IPS-18c (cell line): ENCODE measurements around the gene RDH8.
"Not testable (repeated sequence)": the region's sequence is repeated elsewhere in the genome, so short reads cannot be mapped to it uniquely, and the experiment has no call there.

Source experiments
- H3K4me3 ChIP-seq: 2 replicates; pipeline ENCODE4 v1.7.0; 2013; ENCODE audit warnings: low read depth, mild to moderate bottlenecking, low read length, moderate library complexity; ENCODE audit not compliant: insufficient read depth
- H3K9me3 ChIP-seq: one replicate; pipeline ENCODE4 v1.6.1; 2013; ENCODE audit warnings: mild to moderate bottlenecking, low read length, moderate library complexity; ENCODE audit not compliant: control insufficient read depth, insufficient read depth

RDH8 gene

DNA sequence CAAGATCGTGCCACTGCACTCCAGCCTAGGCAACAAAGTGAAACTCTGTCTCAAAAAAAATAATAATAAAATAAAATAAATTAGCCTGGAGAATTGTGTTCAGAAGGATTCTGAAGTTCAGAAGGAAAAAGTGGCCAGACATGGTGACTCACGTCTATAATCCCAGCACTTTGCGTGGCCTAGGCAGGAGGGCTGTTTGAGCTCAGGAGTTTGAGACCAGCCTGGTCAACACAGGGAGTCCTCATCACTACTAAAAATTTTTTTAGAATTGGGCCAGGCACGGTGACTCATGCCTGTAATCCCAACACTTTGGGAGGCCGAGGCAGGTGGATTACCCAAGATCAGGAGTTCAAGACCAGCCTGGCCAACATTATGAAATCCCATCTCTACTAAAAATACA lies 6.0 kb downstream of the RDH8 start:
- Histone ChIP-seq H3K9me3 (no peaks in the 10 kb centered on the region), H3K4me3 (no peak overlapping the region)

DNA sequence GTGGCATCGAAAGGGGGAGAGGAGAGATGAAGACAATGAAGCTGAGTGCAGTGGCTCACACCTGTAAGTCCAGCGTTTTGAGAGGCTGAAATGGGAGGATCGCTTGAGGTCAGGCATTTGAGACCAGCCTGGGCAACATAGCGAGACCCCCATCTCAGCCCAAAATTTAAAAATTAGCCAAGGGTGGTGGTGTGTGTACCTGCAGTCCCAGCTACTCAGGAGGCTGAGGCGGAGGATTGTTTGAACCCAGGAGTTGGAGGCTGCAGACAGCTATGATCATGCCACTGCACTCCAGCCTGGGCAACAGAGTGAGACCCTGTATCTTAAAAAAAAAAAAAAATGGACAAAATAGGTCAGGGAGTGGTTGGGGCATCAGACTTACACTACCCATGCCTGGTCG lies 7.6 kb downstream of the RDH8 start:
- H3K4me3 ChIP-seq: no peak overlapping the region
- no peaks in the 10 kb centered on the region for H3K9me3 ChIP-seq

DNA sequence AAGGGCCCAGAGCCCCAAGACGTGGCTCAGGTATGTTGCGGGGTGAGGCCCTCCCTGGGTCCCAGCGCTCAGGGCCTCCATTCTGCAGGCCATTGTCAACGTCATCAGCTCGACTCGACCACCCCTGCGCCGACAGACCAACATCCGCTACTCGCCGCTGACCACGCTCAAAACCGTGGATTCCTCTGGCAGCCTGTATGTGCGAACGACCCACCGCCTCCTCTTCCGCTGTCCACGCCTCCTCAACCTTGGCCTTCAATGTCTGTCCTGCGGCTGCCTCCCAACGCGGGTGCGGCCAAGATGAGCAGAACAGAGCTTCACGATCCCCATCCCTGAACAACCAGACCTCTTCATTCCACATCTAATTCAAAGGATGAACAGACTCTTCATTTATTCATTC lies 8.2 kb downstream of the RDH8 start:
- Histone ChIP-seq H3K4me3 (no peak overlapping the region), H3K9me3 (no peaks in the 10 kb centered on the region)

DNA sequence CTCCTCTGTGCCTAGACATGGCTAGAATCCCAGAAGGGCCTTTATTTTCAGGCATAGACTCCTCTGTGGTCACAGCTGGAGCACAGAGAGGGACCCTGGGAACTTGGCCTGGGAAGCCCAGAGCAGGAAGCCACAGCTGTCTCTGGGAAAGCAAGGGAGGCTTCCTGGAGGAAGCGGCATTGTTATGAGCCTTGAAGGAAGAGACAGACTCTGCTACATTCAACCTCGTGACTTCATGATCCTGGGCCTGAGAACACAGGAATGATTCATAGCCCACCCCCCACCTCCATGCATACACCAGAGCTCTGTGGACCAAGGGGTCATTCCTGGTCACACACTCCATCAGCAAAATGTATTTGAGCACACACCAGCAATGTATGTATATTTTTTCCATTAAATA lies 8.6 kb downstream of the RDH8 start:
- Histone ChIP-seq H3K4me3 (no peak overlapping the region), H3K9me3 (no peaks in the 10 kb centered on the region)

DNA sequence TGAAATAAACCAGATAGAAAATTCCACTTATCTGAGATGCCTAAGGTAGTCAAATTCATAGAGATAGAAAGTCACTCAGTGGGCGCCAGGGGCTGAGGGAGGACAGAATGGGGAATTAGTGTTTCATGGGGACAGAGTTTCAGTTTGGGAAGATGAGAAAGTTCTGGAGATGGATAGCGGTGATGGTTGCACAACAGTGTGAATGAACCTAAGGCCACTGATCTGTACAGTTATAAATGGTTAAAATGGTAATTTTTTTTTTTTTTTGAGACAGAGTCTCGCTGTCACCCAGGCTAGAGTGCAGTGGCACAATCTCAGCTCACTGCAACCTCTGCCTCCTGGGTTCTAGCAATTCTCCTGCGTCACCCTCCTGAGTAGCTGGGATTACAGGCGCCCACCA lies 9.8 kb downstream of the RDH8 start:
- H3K4me3 ChIP-seq, H3K9me3 ChIP-seq: not testable (repeated sequence)

DNA sequence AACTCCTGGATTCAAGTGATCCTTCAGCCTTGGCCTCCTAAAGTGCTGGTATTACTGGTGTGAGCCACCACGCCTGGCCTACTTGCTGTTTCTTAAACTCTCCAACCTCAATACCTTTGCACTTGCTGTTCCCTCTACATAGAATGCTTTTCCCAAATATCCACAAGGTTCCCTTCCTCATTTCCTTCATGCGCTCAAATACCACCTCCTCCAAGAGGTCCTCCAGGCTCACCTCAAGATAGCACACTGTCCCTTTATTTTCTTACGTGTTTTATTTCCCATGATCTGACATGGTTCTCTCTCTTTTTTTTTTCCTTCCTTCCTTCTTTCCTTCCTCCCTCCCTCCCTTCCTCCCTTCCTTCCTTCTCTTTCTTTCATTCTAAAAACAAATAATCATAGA lies 13.5 kb downstream of the RDH8 start:
- Histone ChIP-seq H3K9me3 (no peaks in the 10 kb centered on the region), H3K4me3 (no peak overlapping the region)

DNA sequence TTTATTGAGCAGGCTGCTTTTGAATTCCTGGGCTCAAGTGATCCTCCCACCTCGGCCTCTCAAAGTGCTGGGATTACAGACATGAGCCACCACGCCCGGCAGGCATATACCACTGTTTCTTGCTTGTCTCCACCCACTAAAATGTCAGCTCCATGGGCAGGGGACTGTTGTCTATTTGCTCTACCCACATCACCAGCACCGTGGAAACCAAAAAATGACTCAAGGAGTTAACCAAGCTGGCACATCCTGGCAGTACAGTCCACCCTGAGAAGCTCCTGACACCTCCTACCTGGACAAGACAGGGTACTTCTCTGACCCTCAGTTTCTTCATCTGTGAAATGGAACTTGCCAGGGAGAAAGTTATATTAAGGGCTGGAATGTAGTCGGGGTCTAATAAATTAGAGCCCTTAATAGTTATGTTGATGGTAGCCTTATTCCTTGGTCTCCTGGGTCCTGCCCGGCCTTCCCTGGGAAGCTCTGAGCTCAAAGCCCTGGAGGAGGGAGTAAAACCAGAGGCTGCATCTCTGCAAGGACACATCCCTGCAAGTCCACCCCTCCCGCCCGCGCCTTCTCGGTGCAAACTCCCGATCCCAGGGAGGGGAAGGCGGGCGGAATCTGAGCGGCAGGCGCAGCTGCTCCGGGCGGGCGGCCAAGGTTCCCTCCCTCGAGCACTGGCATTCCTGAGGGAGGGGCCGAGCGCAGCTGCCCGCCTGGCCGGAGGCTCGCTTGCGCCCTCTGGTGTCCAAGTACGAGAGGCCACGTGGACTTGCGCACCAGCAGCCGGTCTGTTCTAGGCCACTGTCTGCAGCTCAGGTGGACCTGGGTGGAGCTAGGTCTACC lies 14.1 kb downstream of the RDH8 start:
- no peaks in the 10 kb centered on the region for H3K9me3 ChIP-seq
- no peak overlapping the region for H3K4me3 ChIP-seq

DNA sequence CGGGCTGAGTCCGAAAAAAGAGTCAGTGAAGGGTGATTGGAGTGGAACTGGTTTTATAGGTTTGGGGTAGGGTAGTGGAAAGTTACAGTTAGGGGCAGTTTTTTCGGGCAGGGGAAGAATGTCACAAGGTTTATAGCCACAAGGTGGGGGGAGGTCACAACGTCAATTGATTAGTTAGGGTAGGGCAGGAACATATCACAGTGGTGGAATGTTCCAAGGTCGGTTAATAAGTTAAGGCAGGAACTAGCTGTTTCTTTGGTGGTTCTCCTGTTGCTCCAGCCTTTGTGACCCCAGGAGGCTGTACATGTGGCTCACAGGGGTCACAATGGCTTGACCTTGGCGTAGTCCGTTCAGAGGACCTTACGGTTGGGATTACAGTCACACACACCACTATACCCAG lies 20.3 kb downstream of the RDH8 start:
- H3K9me3 ChIP-seq: no peaks in the 10 kb centered on the region
- H3K4me3 ChIP-seq: no peak overlapping the region

DNA sequence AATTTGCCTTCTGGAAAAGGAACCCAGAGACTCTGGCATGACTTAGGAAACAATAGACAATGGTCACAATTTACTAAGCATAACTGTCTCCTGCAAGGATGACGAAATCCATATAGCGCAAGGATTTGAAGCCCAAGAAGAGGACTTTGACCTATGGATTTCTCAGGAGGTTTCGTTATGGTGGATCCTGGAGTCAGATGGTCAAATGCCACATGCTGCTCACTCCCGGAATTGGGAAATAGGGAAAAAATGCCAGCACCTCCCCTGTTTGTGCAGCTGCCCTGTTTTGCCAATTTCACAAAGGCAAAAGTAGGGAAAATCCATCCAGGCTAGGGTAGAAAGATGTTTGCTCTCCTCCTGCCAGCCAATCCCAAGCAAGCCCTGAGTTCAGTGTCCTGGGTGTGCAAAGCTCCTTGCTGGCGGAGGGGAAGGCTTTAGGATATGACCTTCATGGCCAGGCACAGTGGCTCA lies 23.4 kb downstream of the RDH8 start:
- Histone ChIP-seq H3K9me3 (peaks cover 3% of the 10 kb centered on the region), H3K4me3 (no peak overlapping the region)

DNA sequence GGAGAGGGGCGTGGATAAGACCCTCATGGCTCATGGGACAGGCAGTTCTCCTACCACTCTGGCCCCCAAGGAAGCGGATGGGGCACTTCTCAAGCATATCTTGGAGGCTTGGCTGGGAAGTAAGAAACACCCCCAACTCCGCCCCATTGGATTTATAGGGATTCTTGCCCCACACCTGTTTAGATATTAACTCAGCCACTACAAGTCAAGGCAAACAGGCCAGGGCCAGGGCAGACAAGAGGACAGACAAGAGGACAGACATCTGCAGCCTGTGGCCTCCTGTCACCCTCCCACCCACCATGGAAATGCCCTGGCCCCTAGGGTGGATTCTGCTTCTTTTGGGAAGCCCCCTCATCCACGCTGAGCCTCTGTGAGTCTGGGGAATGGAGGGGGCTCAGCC lies 24.1 kb downstream of the RDH8 start:
- peaks cover 9% of the 10 kb centered on the region for H3K9me3 ChIP-seq
- H3K4me3 ChIP-seq: no peak overlapping the region

DNA sequence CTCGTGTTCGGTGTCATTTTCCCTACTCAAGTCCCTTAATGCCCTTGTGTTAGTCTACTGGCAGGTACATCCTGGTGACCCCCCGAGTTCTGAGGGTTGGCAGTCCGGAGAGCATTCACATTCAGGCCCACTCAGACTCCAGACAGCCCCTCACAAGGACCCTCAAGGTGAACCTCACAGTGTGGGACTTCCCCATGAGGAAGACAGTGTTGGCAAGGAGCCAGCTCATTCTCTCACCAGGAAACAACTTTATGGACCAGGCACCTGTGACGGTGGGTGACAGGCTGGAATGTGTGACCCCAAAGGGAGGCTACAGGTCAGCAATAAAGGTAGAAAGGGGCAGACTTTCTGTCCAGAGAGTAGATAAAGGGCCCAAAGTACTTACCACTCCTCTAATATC lies 24.5 kb downstream of the RDH8 start:
- Histone ChIP-seq H3K4me3 (no peak overlapping the region), H3K9me3 (peaks cover 13% of the 10 kb centered on the region)

DNA sequence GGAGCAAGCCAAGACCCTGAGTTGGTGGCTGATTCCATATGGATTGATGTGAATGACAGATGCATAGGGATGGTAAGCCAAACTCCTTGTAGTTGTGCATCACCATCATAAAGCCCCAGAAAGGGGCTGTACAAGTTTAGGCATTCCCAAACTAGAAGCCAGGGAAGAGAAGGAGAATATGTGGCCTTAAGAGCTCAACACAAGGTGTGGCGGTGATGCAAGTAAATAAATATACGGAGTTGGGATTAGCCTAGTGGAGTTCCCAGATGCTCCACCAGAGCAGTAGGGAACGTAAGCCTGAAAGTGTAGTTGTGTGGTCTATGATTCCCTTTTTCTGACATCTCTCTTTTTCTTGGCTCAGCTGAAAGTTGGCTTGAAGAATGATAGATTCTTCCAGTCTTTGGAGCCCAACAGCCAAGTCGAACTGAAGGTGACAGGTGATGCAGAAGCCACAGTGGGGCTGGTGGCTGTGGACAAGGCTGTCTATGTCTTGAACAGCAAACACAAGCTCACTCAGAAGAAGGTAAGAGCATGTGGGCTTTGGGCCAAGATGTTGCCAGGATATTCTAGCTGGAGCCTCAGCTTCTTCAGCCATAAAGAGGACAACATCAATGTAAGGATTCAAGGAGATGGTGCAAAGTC lies 30.1 kb downstream of the RDH8 start:
- peaks cover 22% of the 10 kb centered on the region for H3K9me3 ChIP-seq
- no peak overlapping the region for H3K4me3 ChIP-seq

DNA sequence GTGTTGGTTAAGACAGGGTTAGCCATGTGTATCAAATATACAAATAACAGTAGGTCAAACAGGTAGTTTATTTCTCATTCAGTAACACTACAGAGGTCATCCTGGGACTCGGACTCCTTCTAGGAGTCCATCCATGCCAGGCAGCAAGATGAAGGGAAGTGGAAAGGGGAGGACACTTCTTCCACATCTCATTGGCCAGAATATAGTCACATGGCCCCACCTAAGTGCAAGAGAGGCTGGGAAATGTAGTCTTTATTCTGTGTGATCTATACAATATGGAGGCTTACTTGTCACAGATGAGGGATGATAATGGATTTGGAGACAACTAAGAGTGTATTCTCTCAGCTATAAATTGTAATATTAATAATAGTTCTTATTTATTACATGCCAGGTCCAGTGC lies 31.1 kb downstream of the RDH8 start:
- Histone ChIP-seq H3K9me3 (peaks cover 22% of the 10 kb centered on the region), H3K4me3 (no peak overlapping the region)

DNA sequence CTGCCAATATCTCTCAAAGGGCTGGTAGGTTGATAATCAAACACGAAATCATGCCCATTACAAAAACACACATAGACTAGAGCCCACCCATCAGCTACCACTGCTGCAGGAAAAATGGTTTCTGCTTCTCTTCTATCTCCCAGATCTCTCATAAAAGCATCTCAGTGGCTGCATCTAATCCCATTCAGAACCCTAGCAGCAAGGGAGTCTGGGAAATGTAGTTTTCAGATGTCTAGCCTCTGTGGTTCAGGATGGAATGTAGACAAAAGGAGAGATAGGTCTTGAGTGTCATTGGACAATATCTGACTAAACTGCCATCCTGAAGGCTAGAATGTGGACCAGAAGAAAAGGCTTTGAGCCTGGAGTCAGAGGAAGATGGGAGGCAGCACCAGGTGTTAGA lies 32.1 kb downstream of the RDH8 start:
- H3K9me3 ChIP-seq: peaks cover 22% of the 10 kb centered on the region
- H3K4me3 ChIP-seq: no peak overlapping the region

DNA sequence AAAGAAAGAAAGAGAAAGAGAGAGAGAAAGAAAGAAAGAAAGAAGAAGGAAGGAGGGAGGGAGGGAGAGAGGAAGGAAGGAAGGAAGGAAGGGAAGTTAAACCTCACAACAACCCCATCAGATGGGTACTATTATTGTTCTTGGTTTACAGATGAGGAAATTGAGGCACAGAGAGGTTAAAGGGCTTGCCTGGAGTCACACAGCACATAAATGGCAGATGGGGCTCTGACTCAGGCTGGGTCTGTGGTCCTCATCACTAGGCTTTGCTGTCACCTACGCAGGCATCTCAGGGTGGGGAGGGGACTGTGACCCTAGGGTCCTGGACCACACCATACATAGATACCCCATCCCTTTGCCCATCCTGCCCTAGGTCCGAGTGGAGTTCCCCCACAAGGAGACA lies 36.3 kb downstream of the RDH8 start:
- no peaks in the 10 kb centered on the region for H3K9me3 ChIP-seq

DNA sequence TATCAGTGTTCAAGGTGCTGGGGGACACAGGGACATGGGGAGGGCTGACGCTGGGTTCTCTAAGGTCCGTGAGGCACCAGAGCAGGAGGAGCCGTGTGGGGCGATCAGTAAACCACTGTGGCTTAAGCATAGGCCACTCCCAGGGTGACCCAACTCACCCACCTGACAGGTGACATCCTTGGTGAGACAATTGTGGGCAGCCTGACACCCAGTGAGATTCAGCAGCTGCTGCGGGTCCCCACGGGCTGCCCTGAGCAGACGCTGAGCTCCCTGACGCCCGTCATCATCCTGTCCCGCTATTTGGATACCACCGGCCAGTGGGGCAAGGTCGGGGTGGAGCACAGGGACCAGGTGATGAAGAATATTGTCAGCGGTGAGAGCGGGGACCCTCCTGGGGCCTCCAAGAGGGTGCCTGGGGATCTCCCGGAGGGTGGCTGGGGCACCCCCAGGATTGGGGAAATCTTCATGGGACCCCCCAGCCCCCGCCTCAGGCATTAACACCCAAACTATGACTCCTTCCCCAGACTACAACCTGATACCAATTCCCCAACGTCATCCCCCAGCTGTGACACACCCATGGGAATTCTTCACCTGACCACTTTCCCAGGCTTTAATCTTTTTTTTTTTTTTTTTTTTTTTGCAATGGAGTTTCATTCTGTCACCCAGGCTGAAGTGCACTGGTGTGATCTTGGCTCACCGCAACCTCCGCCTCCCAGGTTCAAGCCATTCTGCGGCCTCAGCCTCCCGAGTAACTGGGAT lies 39.5 kb downstream of the RDH8 start:
- no peaks in the 10 kb centered on the region for H3K9me3 ChIP-seq
- no peak overlapping the region for H3K4me3 ChIP-seq

More for the DNA sequence above, 36.3 kb downstream of the RDH8 start:
- H3K4me3 ChIP-seq: no peak overlapping the region

DNA sequence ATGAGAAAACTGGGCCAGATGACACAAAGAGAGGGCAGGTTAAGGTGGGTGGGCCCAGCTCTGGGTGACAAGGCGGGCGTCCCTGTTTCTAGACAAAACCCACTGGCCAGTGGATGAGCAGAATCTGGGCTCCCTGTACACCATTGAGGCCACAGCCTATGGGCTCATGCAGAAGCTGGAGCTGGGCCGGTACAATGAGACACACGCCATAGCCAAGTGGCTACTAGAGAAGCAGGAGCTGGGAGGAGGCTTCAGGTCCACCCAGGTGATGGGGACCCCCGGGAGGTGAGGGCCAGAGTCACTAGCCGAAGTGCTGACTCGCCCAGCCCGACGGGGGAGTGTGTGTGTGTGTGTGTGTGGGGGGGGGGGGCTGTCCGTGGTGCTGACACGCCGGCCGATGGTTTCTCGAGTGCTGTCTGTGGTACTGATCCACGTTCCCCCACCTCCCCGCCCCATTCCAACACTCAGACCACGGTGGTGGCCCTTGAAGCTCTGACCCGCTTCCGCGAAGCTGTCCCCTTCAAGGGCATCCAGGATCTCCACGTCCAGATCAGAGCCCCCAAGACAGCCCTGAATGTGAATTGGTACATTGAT lies 48.5 kb downstream of the RDH8 start:
- Histone ChIP-seq H3K4me3 (no peak overlapping the region), H3K9me3 (no peaks in the 10 kb centered on the region)

DNA sequence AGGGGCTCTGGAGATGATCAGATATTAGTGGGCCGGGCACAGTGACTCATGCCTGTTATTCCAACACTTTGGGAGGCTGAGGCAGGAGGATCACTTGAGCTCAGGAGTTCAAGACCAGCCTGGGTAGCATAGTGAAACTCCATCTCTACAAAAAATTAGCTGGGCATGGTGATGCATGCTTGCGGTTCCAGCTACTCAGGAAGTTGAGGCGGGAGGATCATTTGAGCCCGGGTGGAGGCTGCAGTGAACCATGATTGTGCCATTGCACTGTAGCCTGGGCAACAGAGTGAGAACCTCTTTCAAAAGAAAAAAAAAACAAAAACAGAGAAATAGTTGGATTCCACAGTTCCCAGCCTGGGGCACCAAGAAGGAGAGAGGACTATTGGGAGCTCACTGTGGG lies 54.9 kb downstream of the RDH8 start:
- H3K9me3 ChIP-seq: no peaks in the 10 kb centered on the region
- H3K4me3 ChIP-seq: no peak overlapping the region
